Measurements from ENCODE around the gene SLC25A23. TPM values are rescaled to one million over a fixed set of nuclear protein-coding genes. Genes with fewer than 3 reads are reported as not detected.

The SLC25A23 gene
- total and polyA plus RNA-seq, 2 experiments from 2014 or later: 12.5 to 33.2 TPM

DNA sequence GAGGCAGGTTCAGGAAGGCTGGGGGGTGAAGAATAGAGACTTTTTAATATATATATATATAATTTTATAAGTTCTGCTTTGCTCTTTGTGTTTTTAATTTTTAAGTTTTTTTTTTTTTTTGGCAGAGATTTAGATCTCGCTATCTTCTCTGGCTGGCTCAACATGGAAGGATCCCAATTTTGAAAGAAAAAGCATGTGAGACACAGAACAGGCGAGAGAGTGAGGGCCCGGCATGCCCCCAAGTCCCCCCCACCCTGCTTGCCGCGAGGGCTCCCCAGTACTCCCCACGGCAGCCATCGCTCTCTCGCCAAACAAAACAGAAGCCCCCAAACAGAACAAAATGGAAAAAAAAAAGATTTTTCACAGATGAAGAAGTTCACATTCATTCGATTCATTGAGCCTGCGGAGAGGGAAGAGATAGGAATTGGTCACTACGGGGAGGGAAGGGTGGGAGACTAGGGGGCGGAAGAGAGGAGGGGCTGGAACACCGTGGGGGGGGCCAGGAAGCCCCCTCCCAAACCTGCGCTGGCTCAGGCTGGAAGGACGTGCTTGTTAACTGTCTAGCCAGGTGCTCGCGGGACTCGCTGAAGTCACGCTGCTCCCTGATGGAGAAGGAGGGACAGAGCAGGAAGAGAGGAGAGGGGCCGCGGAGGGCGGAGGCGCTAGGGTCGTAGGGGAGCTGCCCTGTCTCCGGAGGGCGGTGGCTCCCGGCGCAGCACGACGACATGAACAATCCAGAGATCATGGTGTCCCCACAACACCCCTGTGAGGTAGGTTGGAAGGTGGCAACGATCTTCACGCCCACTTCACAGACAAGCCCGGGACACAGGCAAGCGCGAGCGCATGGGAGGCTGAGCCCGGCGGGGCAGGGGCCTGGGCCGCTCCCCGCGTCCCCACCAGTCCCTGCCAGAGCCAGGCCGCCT is 45.6 kb downstream of the SLC25A23 start:
- no peaks in the 10 kb centered on the region for H3K4me1 ChIP-seq (ENCODE audit: insufficient read depth)
- in situ Hi-C loops (cut with MboI): no loop called here
- peaks cover 17% of the 10 kb centered on the region for H3K79me2 ChIP-seq (ENCODE audit: insufficient read depth)
- H3K4me3 ChIP-seq: no peak overlapping the region
- peaks cover 5% of the 10 kb centered on the region; the same call in 1 of the 2 replicates for H3F3A ChIP-seq (ENCODE audit: insufficient read depth)
- no peaks in the 10 kb centered on the region for H3K27me3 ChIP-seq (replicated peaks; ENCODE audit: insufficient read depth)
- H2AFZ ChIP-seq: no peak overlapping the region
- no peaks in the 10 kb centered on the region for H3K9me2 ChIP-seq (ENCODE audit: insufficient read depth)
- H4K20me1 ChIP-seq (ENCODE audit: insufficient read depth): no peaks in the 10 kb centered on the region
- no peak overlapping the region for H3K9ac ChIP-seq
- no peak for DNase-seq
- no peaks in the 10 kb centered on the region for H3K9me3 ChIP-seq (ENCODE audit: low read depth)
- no peak overlapping the region for H3K4me2 ChIP-seq (ENCODE audit: unreplicated experiment)
- no peak overlapping the region for H3K27ac ChIP-seq
- 81 to 89% methylated on average over 29 to 42 of the region's 42 CpGs for WGBS, 2 experiments (ENCODE audit: low coverage in 1 of 2, low lambda C conversion rate in 2 of 2, missing lambda C conversion rate in 2 of 2)
- peaks cover 4% of the 10 kb centered on the region for H3K36me3 ChIP-seq (ENCODE audit: low read depth)
- TF ChIP-seq EZH2 (IDR thresholded peaks at IDR 0.05; ENCODE audit: insufficient read depth, poor library complexity, severe bottlenecking) (no peak), EZH2phosphoT487 (IDR thresholded peaks at IDR 0.05; ENCODE audit: insufficient read depth, low read depth) (no peak)

DNA sequence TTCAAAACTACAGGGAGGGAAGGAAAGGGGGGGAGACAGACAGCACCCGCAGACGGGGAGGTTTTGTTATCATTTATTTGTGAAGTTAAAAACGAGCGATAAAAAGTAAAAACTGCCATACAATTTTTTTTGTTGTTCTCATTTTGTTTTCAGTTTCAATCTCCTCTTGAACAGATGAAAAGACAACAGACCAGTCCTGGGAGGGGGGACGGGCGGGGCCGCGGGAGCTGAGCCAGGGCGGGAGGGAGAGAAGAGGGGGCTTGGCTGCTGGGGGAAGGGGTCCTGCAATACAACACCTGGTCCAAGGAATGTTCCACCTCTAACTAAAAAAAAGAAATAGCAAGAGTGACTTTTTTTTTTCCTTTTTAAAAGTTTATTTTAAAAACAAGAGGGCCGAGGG is 46.3 kb downstream of the SLC25A23 start:
- WGBS, 2 experiments (ENCODE audit: low coverage in 1 of 2, low lambda C conversion rate in 2 of 2, missing lambda C conversion rate in 2 of 2): 60 to 72% methylated on average over 9 to 10 of the region's 10 CpGs
- Histone ChIP-seq H3K27me3 (replicated peaks; ENCODE audit: insufficient read depth) (no peaks in the 10 kb centered on the region), H3K9ac (no peak overlapping the region), H4K20me1 (ENCODE audit: insufficient read depth) (no peaks in the 10 kb centered on the region), H3K4me1 (ENCODE audit: insufficient read depth) (no peaks in the 10 kb centered on the region), H3F3A (ENCODE audit: insufficient read depth) (peaks cover 5% of the 10 kb centered on the region; the same call in 1 of the 2 replicates), H3K36me3 (ENCODE audit: low read depth) (peaks cover 4% of the 10 kb centered on the region), H3K9me3 (ENCODE audit: low read depth) (no peaks in the 10 kb centered on the region), H3K79me2 (ENCODE audit: insufficient read depth) (peaks cover 10% of the 10 kb centered on the region; the same call in 1 of the 2 replicates), H2AFZ (no peak overlapping the region), H3K4me3 (no peak overlapping the region), H3K27ac (no peak overlapping the region), H3K4me2 (ENCODE audit: unreplicated experiment) (no peak overlapping the region), H3K9me2 (ENCODE audit: insufficient read depth) (no peaks in the 10 kb centered on the region)
- no peak for TF ChIP-seq EZH2phosphoT487 (IDR thresholded peaks at IDR 0.05; ENCODE audit: insufficient read depth, low read depth)
- no peak for TF ChIP-seq EZH2 (IDR thresholded peaks at IDR 0.05; ENCODE audit: insufficient read depth, poor library complexity, severe bottlenecking)
- DNase-seq: no peak
- in situ Hi-C loops (cut with MboI): no loop called here

DNA sequence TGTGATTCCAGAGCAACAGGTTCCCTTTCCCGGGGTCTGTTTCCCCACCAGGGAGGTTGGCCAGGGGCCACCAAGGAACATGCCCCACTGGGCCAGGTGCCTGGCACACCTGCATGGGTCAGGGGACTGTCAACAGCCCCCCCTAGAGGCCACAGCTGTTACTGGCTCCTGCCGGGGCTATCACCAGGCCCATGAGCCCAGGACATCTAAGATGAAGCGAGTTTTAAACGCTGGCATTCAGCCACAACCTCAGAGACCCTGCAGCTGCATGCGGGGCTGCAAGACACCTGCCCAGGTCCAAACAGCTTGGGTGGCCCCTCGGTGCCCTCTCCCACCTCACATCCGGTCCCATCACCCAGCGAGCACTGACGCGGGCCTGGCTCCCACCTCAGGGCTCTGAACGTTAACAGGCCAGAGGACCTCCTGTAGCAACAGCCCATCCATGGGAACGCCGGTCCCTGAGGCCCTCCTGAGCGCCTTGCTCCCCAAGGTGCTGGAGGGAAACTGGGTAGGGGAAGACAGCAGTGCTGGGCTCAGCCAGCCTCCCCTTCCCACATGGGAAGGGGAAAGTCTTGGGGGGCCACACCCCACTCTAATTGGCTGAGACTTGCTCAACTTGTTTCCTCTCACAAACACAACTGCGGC is 47.0 kb downstream of the SLC25A23 start:
- DNase-seq: peak; percentile 32
- no peak for TF ChIP-seq EZH2phosphoT487 (IDR thresholded peaks at IDR 0.05; ENCODE audit: insufficient read depth, low read depth)
- TF ChIP-seq EZH2 (IDR thresholded peaks at IDR 0.05; ENCODE audit: insufficient read depth, poor library complexity, severe bottlenecking): no peak
- Histone ChIP-seq H3K27me3 (replicated peaks; ENCODE audit: insufficient read depth) (no peaks in the 10 kb centered on the region), H3F3A (ENCODE audit: insufficient read depth) (peaks cover 5% of the 10 kb centered on the region; the same call in 1 of the 2 replicates), H3K4me2 (ENCODE audit: unreplicated experiment) (no peak overlapping the region), H3K9me2 (ENCODE audit: insufficient read depth) (no peaks in the 10 kb centered on the region), H3K9ac (no peak overlapping the region), H3K79me2 (ENCODE audit: insufficient read depth) (peaks cover 6% of the 10 kb centered on the region; the same call in 1 of the 2 replicates), H2AFZ (no peak overlapping the region), H3K4me3 (no peak overlapping the region), H3K27ac (no peak overlapping the region), H3K9me3 (ENCODE audit: low read depth) (no peaks in the 10 kb centered on the region), H3K4me1 (ENCODE audit: insufficient read depth) (no peaks in the 10 kb centered on the region), H4K20me1 (ENCODE audit: insufficient read depth) (no peaks in the 10 kb centered on the region), H3K36me3 (ENCODE audit: low read depth) (peaks cover 4% of the 10 kb centered on the region)
- WGBS, 2 experiments (ENCODE audit: low coverage in 1 of 2, low lambda C conversion rate in 2 of 2, missing lambda C conversion rate in 2 of 2): 62 to 65% methylated on average over 15 of the region's 15 CpGs
- in situ Hi-C loops (cut with MboI): no loop called here

DNA sequence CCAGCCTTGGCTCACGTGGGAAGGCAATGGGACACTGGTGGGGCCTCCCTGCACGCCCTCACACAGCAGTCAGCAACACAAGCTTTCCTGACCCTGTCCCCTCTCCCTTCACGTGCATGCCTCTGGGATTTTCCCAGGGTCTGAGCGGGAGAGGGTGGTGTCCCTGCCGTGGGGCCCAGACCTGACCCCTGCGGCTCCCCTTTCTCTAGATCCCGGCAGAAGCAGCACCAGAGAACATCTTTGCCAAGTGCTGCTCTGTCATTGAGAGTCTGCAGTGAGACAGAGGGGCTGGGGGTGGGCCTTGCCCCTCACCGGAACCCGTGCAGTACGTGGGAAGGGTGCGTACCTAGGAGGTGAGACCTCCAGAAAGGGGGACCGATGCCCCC is 47.5 kb downstream of the SLC25A23 start:
- peaks cover 5% of the 10 kb centered on the region; the same call in 1 of the 2 replicates for H3F3A ChIP-seq (ENCODE audit: insufficient read depth)
- in situ Hi-C loops (cut with MboI): no loop called here
- no peak overlapping the region for H3K4me2 ChIP-seq (ENCODE audit: unreplicated experiment)
- H3K27ac ChIP-seq: no peak overlapping the region
- no peaks in the 10 kb centered on the region for H3K9me3 ChIP-seq (ENCODE audit: low read depth)
- no peak overlapping the region for H3K4me3 ChIP-seq
- H3K4me1 ChIP-seq (ENCODE audit: insufficient read depth): no peaks in the 10 kb centered on the region
- no peak for DNase-seq
- H3K36me3 ChIP-seq (ENCODE audit: low read depth): peaks cover 4% of the 10 kb centered on the region
- 61 to 75% methylated on average over 11 to 12 of the region's 12 CpGs for WGBS, 2 experiments (ENCODE audit: low coverage in 1 of 2, low lambda C conversion rate in 2 of 2, missing lambda C conversion rate in 2 of 2)
- TF ChIP-seq EZH2phosphoT487 (IDR thresholded peaks at IDR 0.05; ENCODE audit: insufficient read depth, low read depth) (no peak), EZH2 (IDR thresholded peaks at IDR 0.05; ENCODE audit: insufficient read depth, poor library complexity, severe bottlenecking) (no peak)
- H4K20me1 ChIP-seq (ENCODE audit: insufficient read depth): no peaks in the 10 kb centered on the region
- H3K9me2 ChIP-seq (ENCODE audit: insufficient read depth): no peaks in the 10 kb centered on the region
- peaks cover under 1% of the 10 kb centered on the region; the same call in 1 of the 2 replicates for H3K79me2 ChIP-seq (ENCODE audit: insufficient read depth)
- H2AFZ ChIP-seq: no peak overlapping the region
- H3K27me3 ChIP-seq (replicated peaks; ENCODE audit: insufficient read depth): no peaks in the 10 kb centered on the region
- no peak overlapping the region for H3K9ac ChIP-seq

Data from GM23248 (cell line).